Osteocyte (in vitro differentiated cells): ENCODE data around the gene NCAM2. TPM values are rescaled to one million over a fixed set of nuclear protein-coding genes. Genes with fewer than 3 reads are reported as not detected.

Source experiments
- DNase-seq: peaks from one replicate; pipeline ENCODE4 v3.0.0; 2021; ENCODE audit warnings: mixed read lengths; ENCODE audit not compliant: unreplicated experiment; ENCODE audit errors: extremely low spot score
- H3K27ac Mint-ChIP-seq: one replicate; pipeline ENCODE4 v1.8.0; 2021; ENCODE audit warnings: mild to moderate bottlenecking, mixed read lengths; ENCODE audit not compliant: unreplicated experiment
- H3K27me3 Mint-ChIP-seq: one replicate; pipeline ENCODE4 v1.8.0; 2021; ENCODE audit warnings: mixed read lengths; ENCODE audit not compliant: unreplicated experiment
- H3K36me3 Mint-ChIP-seq: one replicate; pipeline ENCODE4 v1.8.0; 2021; ENCODE audit warnings: mixed read lengths; ENCODE audit not compliant: unreplicated experiment
- H3K4me1 Mint-ChIP-seq: one replicate; pipeline ENCODE4 v1.8.0; 2021; ENCODE audit warnings: mixed read lengths; ENCODE audit not compliant: unreplicated experiment
- H3K4me3 Mint-ChIP-seq: one replicate; pipeline ENCODE4 v1.8.0; 2021; ENCODE audit warnings: mild to moderate bottlenecking, moderate library complexity, mixed read lengths; ENCODE audit not compliant: unreplicated experiment
- H3K9me3 Mint-ChIP-seq: one replicate; pipeline ENCODE4 v1.8.0; 2021; ENCODE audit warnings: mixed read lengths; ENCODE audit not compliant: unreplicated experiment
- CTCF ChIP-seq: fragments of 200-600 bp; sonication (generic); IDR thresholded peaks from 2 replicates; pipeline ENCODE4 v1.5.0; 2021; ENCODE audit warnings: antibody characterized with exemption, mild to moderate bottlenecking, moderate library complexity
- total RNA-seq: library from RNA; stranded (reverse); gene quantifications from 2 replicates; pipeline ENCODE4 v1.2.1, GENCODE V29; 2021

Gene NCAM2
- total RNA-seq, 1 donor from 2014 or later: 121 TPM

- peaks cover 14% of the 10 kb centered on the region for H3K36me3 Mint-ChIP-seq
- peaks cover 7% of the 10 kb centered on the region for H3K4me1 Mint-ChIP-seq
- TF ChIP-seq CTCF: no peak
- no peak overlapping the region for H3K4me3 Mint-ChIP-seq
- H3K27me3 Mint-ChIP-seq: no peaks in the 10 kb centered on the region
- DNase-seq: no peak
- no peaks in the 10 kb centered on the region for H3K9me3 Mint-ChIP-seq
- no peak overlapping the region for H3K27ac Mint-ChIP-seq
Observed at GRCh38 chr21:21019681-21020080, 21.5 kb downstream of the NCAM2 start.

GRCh38 chr21:21025742-21026141, 27.5 kb downstream of the NCAM2 start:
- Mint-ChIP-seq H3K4me3 (no peak overlapping the region), H3K36me3 (peaks cover 15% of the 10 kb centered on the region), H3K4me1 (peaks cover 12% of the 10 kb centered on the region), H3K27ac (no peak overlapping the region), H3K9me3 (no peaks in the 10 kb centered on the region), H3K27me3 (no peaks in the 10 kb centered on the region)
- DNase-seq: no peak
- TF ChIP-seq CTCF: no peak

GRCh38 chr21:21028275-21028820, 30.1 kb downstream of the NCAM2 start:
- H3K36me3 Mint-ChIP-seq: peaks cover 9% of the 10 kb centered on the region
- H3K4me3 Mint-ChIP-seq: no peak overlapping the region
- DNase-seq: no peak
- no peak overlapping the region for H3K27ac Mint-ChIP-seq
- no peak for TF ChIP-seq CTCF
- H3K4me1 Mint-ChIP-seq: peaks cover 14% of the 10 kb centered on the region
- H3K9me3 Mint-ChIP-seq: no peaks in the 10 kb centered on the region
- H3K27me3 Mint-ChIP-seq: no peaks in the 10 kb centered on the region

- Mint-ChIP-seq H3K36me3 (peaks cover 11% of the 10 kb centered on the region), H3K27me3 (no peaks in the 10 kb centered on the region), H3K4me1 (peaks cover 14% of the 10 kb centered on the region), H3K4me3 (no peak overlapping the region), H3K27ac (no peak overlapping the region), H3K9me3 (no peaks in the 10 kb centered on the region)
- DNase-seq: no peak
- no peak for TF ChIP-seq CTCF
Observed at GRCh38 chr21:21029164-21029563, 31.0 kb downstream of the NCAM2 start.

GRCh38 chr21:21030311-21030710, 32.1 kb downstream of the NCAM2 start:
- no peaks in the 10 kb centered on the region for H3K9me3 Mint-ChIP-seq
- H3K36me3 Mint-ChIP-seq: peaks cover 12% of the 10 kb centered on the region
- peaks cover 13% of the 10 kb centered on the region for H3K4me1 Mint-ChIP-seq
- H3K4me3 Mint-ChIP-seq: no peak overlapping the region
- H3K27ac Mint-ChIP-seq: no peak overlapping the region
- H3K27me3 Mint-ChIP-seq: no peaks in the 10 kb centered on the region
- no peak for TF ChIP-seq CTCF
- no peak for DNase-seq
